Suprapubic skin (tissue), 4 donors: ENCODE results near the gene RHOT2.

Source experiments
- CTCF ChIP-seq, 2 donors: fragments of 200-600 bp in 1 of 2; fragments of 450-650 bp in 1 of 2; sonication (generic) in 1 of 2; IDR thresholded peaks; one replicate each; pipeline ENCODE4 v1.5.1; 2016 to 2019; ENCODE audit warnings: antibody characterized with exemption in 2 of 2, mild to moderate bottlenecking in 1 of 2, moderate library complexity in 1 of 2
- EP300 ChIP-seq: sonication (generic); formaldehyde crosslinking; IDR thresholded peaks from one replicate; pipeline ENCODE4 v1.6.1; 2017; ENCODE audit warnings: antibody characterized with exemption
- POLR2A ChIP-seq, 2 donors: fragments of 450-650 bp; IDR thresholded peaks; one replicate each; pipeline ENCODE4 v1.6.1; 2017; ENCODE audit warnings: antibody characterized with exemption in 2 of 2, mild to moderate bottlenecking in 2 of 2, moderate library complexity in 2 of 2
- POLR2AphosphoS5 ChIP-seq, 3 donors: sonication (generic); formaldehyde crosslinking; IDR thresholded peaks; one replicate each; pipeline ENCODE4 v1.6.1; 2017; ENCODE audit warnings: antibody characterized with exemption in 3 of 3

DNA sequence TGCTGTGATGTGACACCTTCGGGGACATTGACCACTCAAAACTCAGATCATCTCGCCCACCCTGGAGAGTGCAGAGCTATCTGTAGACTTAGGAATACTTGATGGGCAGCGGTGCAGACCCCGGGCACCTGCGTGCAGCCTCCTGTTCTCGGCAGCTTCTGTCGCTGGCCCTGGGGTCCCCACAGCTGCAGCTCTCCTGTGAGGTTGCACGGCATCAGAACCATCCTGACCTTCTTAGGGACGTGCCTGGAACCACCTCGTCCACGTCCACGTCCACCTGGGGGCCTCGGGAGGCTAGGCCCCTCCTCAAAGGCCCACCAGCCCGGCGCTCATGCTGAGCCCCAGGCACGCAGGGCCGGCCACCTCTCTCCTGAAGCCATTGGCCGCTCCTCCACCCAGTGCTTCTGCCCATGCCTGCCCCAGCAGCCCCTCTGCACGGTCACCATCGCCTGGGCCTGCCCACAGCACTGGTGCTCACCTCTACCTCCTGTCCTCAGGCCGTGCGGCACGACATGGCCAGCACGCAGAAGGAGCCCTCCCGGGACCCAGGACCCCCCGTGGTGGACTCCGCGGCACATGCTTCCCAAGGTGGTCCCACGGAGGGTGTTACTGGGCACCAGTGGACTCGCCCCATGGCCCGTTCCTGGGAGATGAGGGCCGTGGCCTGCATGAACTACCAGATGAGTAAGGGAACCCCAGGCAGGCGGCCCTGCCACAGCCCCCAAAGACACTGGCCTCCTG is 39.4 kb upstream of the RHOT2 start:
- TF ChIP-seq POLR2AphosphoS5 (IDR thresholded peaks at IDR 0.05) = no peak
- no peak for TF ChIP-seq CTCF (IDR thresholded peaks at IDR 0.05)
- TF ChIP-seq POLR2A (IDR thresholded peaks at IDR 0.05) = no peak
- no peak for TF ChIP-seq EP300
